Tibial artery (tissue), 4 donors: ENCODE data around the gene PPIL3.

Experiments
- DNase-seq, 2 donors: peaks; one replicate each; pipeline ENCODE4 v3.0.0-alpha.2; 2019
- H3K27ac ChIP-seq, 2 donors: fragments of 200-600 bp; sonication (generic) in 1 of 2; 1 replicate in 1 of 2; 2 replicates in 1 of 2; pipeline ENCODE4 v1.5.1; 2018 to 2019; ENCODE audit warnings: mild to moderate bottlenecking in 1 of 2
- H3K27me3 ChIP-seq, 2 donors: fragments of 200-600 bp; sonication (generic) in 1 of 2; one replicate each; pipeline versions ENCODE4 v1.5.1 to v1.6.0; 2016 to 2019
- H3K36me3 ChIP-seq, 3 donors: fragments of 200-600 bp; sonication (generic) in 2 of 3; one replicate each; pipeline ENCODE4 v1.5.1; 2016 to 2019; ENCODE audit warnings: mild to moderate bottlenecking in 2 of 3
- H3K4me1 ChIP-seq, 4 donors: fragments of 200-600 bp; sonication (generic) in 2 of 4; 1 replicate in 3 of 4; 2 replicates in 1 of 4; pipeline ENCODE4 v1.5.1; 2016 to 2019
- H3K4me3 ChIP-seq, 2 donors: fragments of 200-600 bp; sonication (generic) in 1 of 2; 1 replicate in 1 of 2; 2 replicates in 1 of 2; pipeline ENCODE4 v1.5.1; 2018 to 2019; ENCODE audit warnings: mild to moderate bottlenecking in 2 of 2
- H3K9me3 ChIP-seq, 3 donors: fragments of 200-600 bp; sonication (generic) in 1 of 3; one replicate each; pipeline ENCODE4 v1.5.1; 2016 to 2019
- CTCF ChIP-seq, 2 experiments: fragments of 200-600 bp in 1 of 2; fragments of 450-650 bp in 1 of 2; IDR thresholded peaks; one replicate each; pipeline ENCODE4 v1.5.1; 2017 to 2019; ENCODE audit warnings: antibody characterized with exemption in 2 of 2, mild to moderate bottlenecking in 1 of 2, moderate library complexity in 1 of 2
- intact Hi-C: fragments of 100-400 bp; cut with DNase I; formaldehyde crosslinking; loops from one replicate; pipeline ENCODE4 v1.15.0; 2023; ENCODE audit warnings: low total_unique reads

Gene PPIL3

GRCh38 chr2:200856806-200857205, 32.1 kb downstream of the PPIL3 start:
- intact Hi-C loops, result no loop called here
- no peak for TF ChIP-seq CTCF (IDR thresholded peaks at IDR 0.05)
- DNase-seq, result no peak
- Histone ChIP-seq H3K9me3 (no peaks in the 10 kb centered on the region), H3K27ac (no peak overlapping the region), H3K4me3 (no peak overlapping the region), H3K4me1 (peaks cover 0 to 67% (median 27%) of the 10 kb centered on the region in 4 donors), H3K36me3 (peaks cover 79 to 85% (median 84%) of the 10 kb centered on the region in 3 donors), H3K27me3 (no peaks in the 10 kb centered on the region)

GRCh38 chr2:200852605-200853004, 36.3 kb downstream of the PPIL3 start:
- DNase-seq, result no peak
- peaks cover 72 to 76% (median 75%) of the 10 kb centered on the region in 3 donors for H3K36me3 ChIP-seq
- no peaks in the 10 kb centered on the region for H3K27me3 ChIP-seq
- TF ChIP-seq CTCF (IDR thresholded peaks at IDR 0.05), result no peak
- peaks cover 0 to 25% (median 3%) of the 10 kb centered on the region in 4 donors for H3K4me1 ChIP-seq
- intact Hi-C loops, result no loop called here
- H3K27ac ChIP-seq, result no peak overlapping the region
- no peak overlapping the region for H3K4me3 ChIP-seq
- no peaks in the 10 kb centered on the region for H3K9me3 ChIP-seq

GRCh38 chr2:200851398-200852248, 37.3 kb downstream of the PPIL3 start:
- H3K27me3 ChIP-seq, result no peaks in the 10 kb centered on the region
- no peak overlapping the region for H3K27ac ChIP-seq
- H3K4me3 ChIP-seq, result no peak overlapping the region
- no peak for DNase-seq
- TF ChIP-seq CTCF (IDR thresholded peaks at IDR 0.05), result no peak
- H3K4me1 ChIP-seq, result peaks cover 0 to 15% (median 0%) of the 10 kb centered on the region in 4 donors
- no peaks in the 10 kb centered on the region for H3K9me3 ChIP-seq
- peaks cover 62 to 66% (median 65%) of the 10 kb centered on the region in 3 donors for H3K36me3 ChIP-seq
- intact Hi-C loops, result no loop called here

GRCh38 chr2:200850512-200851256, 38.2 kb downstream of the PPIL3 start:
- peaks cover 52 to 57% (median 56%) of the 10 kb centered on the region in 3 donors for H3K36me3 ChIP-seq
- intact Hi-C loops, result no loop called here
- TF ChIP-seq CTCF (IDR thresholded peaks at IDR 0.05), result no peak
- no peak overlapping the region for H3K4me3 ChIP-seq
- no peak for DNase-seq
- H3K27me3 ChIP-seq, result no peaks in the 10 kb centered on the region
- H3K27ac ChIP-seq, result no peak overlapping the region
- H3K9me3 ChIP-seq, result no peaks in the 10 kb centered on the region
- peaks cover 0 to 7% (median 0%) of the 10 kb centered on the region in 4 donors for H3K4me1 ChIP-seq

GRCh38 chr2:200847939-200848338, 40.9 kb downstream of the PPIL3 start:
- intact Hi-C loops, result no loop called here
- Histone ChIP-seq H3K27me3 (no peaks in the 10 kb centered on the region), H3K36me3 (peaks cover 25 to 29% (median 28%) of the 10 kb centered on the region in 3 donors), H3K27ac (no peak overlapping the region), H3K9me3 (no peaks in the 10 kb centered on the region), H3K4me1 (no peaks in the 10 kb centered on the region), H3K4me3 (no peak overlapping the region)
- DNase-seq, result no peak
- no peak for TF ChIP-seq CTCF (IDR thresholded peaks at IDR 0.05)
